Psoas muscle (tissue), 8 donors: ENCODE measurements around the gene RBM27. TPM values are rescaled to one million over a fixed set of nuclear protein-coding genes. Genes with fewer than 3 reads are reported as not detected.

Source experiments
- ATAC-seq, 4 donors: fragments of 200-7000 bp; cut with Tn5 transposase; one replicate each; pipeline ENCODE4 v1.9.1; 2020; ENCODE audit warnings: moderate library complexity in 3 of 4, mild to moderate bottlenecking in 2 of 4
- DNase-seq, 2 donors: peaks; one replicate each; pipeline ENCODE4 v3.0.0-alpha.2; 2020
- H3K27ac ChIP-seq: fragments of 200-600 bp; one replicate; pipeline ENCODE4 v1.8.0; 2022
- H3K27me3 ChIP-seq, 3 donors: fragments of 200-600 bp in 1 of 3; one replicate each; pipeline versions ENCODE4 v1.6.1 to v1.8.0; 2013 to 2022; ENCODE audit warnings: low read length in 2 of 3, mild to moderate bottlenecking in 2 of 3, moderate library complexity in 1 of 3; ENCODE audit not compliant: insufficient read depth in 3 of 3
- H3K36me3 ChIP-seq, 2 donors: fragments of 200-600 bp in 1 of 2; one replicate each; pipeline versions ENCODE4 v1.6.1 to v1.8.0; 2013 to 2022; ENCODE audit warnings: low read depth in 1 of 2, mild to moderate bottlenecking in 1 of 2, moderate library complexity in 1 of 2; ENCODE audit not compliant: insufficient read depth in 1 of 2
- H3K4me1 ChIP-seq: fragments of 200-600 bp; one replicate; pipeline ENCODE4 v1.8.0; 2022
- H3K4me3 ChIP-seq: fragments of 200-600 bp; one replicate; pipeline ENCODE4 v1.8.0; 2022; ENCODE audit warnings: mild to moderate bottlenecking
- H3K9me3 ChIP-seq: fragments of 200-600 bp; one replicate; pipeline ENCODE4 v1.8.0; 2022
- CTCF ChIP-seq: fragments of 200-600 bp; IDR thresholded peaks from one replicate; pipeline ENCODE4 v1.8.0; 2022; ENCODE audit warnings: antibody characterized with exemption
- WGBS, 3 donors: extraction: QIAGEN DNeasy Blood & Tissue Kit; methylation state at CpG; one replicate each; pipeline versions ENCODE4 v1.1.6 to v1.1.7; 2013; 5-methylcytosine and 5-hydroxymethylcytosine counted together
- intact Hi-C, 2 donors: fragments of 100-400 bp; cut with DNase I; formaldehyde crosslinking; loops; one replicate each; pipeline versions ENCODE4 v1.11.0 to v1.14.2; 2022
- polyA plus RNA-seq, 3 donors: library from polyadenylated mRNA; stranded (reverse); fragments of 200-250 nt; gene quantifications; one replicate each; pipeline ENCODE4 v1.2.3, GENCODE V29; 2013
- total RNA-seq, 4 donors: library from RNA; stranded (reverse); fragmentation: NEBNext Ultra II Directional in 2 of 4; extraction: Animal tissue kit (Norgen Biotek cat#: 25700) in 2 of 4; gene quantifications; one replicate each; pipeline versions ENCODE4 v1.2.1 to v1.2.4, GENCODE V29; 2021 to 2023
- donor health status: healthy with polysubstance abuse.
- donor health status: DM: no; HTN: no; CAD: no; lungs with moderate emphysema.
- donor health status: Bipolar disorder and iron deficiency.
- donor health status: healthy.
- donor health status: DM: yes; HTN: yes; CAD: no.
- donor health status: DM: no; HTN: no; CAD: no.
- donor health status: DM: no; HTN: no; CAD: no.
- donor health status: DM: yes; HTN: yes; CAD: no.

RBM27 gene
- total and polyA plus RNA-seq, 7 donors = 5.7 to 17.0 (median 11.4) TPM

- intact Hi-C loops = no loop called here
These were observed 30.0 kb downstream of the RBM27 start for GRCh38 chr5:146233441-146233840.

GRCh38 chr5:146238973-146239372 is 35.6 kb downstream of the RBM27 start:
- no peak for ATAC-seq
- Histone ChIP-seq H3K4me3 (no peak overlapping the region), H3K27ac (no peak overlapping the region), H3K4me1 (no peaks in the 10 kb centered on the region), H3K9me3 (no peaks in the 10 kb centered on the region), H3K36me3 (peaks cover 0 to 60% of the 10 kb centered on the region in 2 donors), H3K27me3 (no peaks in the 10 kb centered on the region)
- WGBS, 3 donors = 56 to 97% (median 95%) methylated on average over 1 of the region's 1 CpG
- intact Hi-C loops = no loop called here
- TF ChIP-seq CTCF = no peak
- DNase-seq = no peak

More at GRCh38 chr5:146233441-146233840, 30.0 kb downstream of the RBM27 start:
- peaks cover 0 to 85% of the 10 kb centered on the region in 2 donors for H3K36me3 ChIP-seq
- H3K27ac ChIP-seq = no peak overlapping the region
- WGBS, 3 donors = 43 to 58% (median 48%) methylated on average over 5 of the region's 5 CpGs
- H3K27me3 ChIP-seq = no peaks in the 10 kb centered on the region
- peaks cover 6% of the 10 kb centered on the region for H3K4me1 ChIP-seq
- no peaks in the 10 kb centered on the region for H3K9me3 ChIP-seq
- TF ChIP-seq CTCF = no peak
- DNase-seq (no peak), ATAC-seq (peak in 2 of 4 donors; percentile 40 to 56)
- H3K4me3 ChIP-seq = no peak overlapping the region

GRCh38 chr5:146240951-146241350 is 37.5 kb downstream of the RBM27 start:
- Histone ChIP-seq H3K9me3 (no peaks in the 10 kb centered on the region), H3K4me3 (no peak overlapping the region), H3K36me3 (peaks cover 2 to 67% of the 10 kb centered on the region in 2 donors), H3K27ac (no peak overlapping the region), H3K27me3 (no peaks in the 10 kb centered on the region), H3K4me1 (no peaks in the 10 kb centered on the region)
- no peak for TF ChIP-seq CTCF
- DNase-seq (no peak), ATAC-seq (no peak)
- intact Hi-C loops = no loop called here
- WGBS, 3 donors = 90 to 96% (median 93%) methylated on average over 2 of the region's 2 CpGs

GRCh38 chr5:146243247-146243646 is 39.8 kb downstream of the RBM27 start:
- no peak for ATAC-seq

More at GRCh38 chr5:146243247-146243646, 39.8 kb downstream of the RBM27 start:
- Histone ChIP-seq H3K27ac (no peak overlapping the region), H3K27me3 (no peaks in the 10 kb centered on the region), H3K4me1 (no peaks in the 10 kb centered on the region), H3K9me3 (no peaks in the 10 kb centered on the region), H3K36me3 (peaks cover 2 to 45% of the 10 kb centered on the region in 2 donors), H3K4me3 (no peak overlapping the region)
- no peak for DNase-seq
- 79 to 84% (median 81%) methylated on average over 3 of the region's 3 CpGs for WGBS, 3 donors
- no peak for TF ChIP-seq CTCF
- intact Hi-C loops = no loop called here
